Upper lobe of left lung (tissue), 6 donors: ENCODE data around the gene MPV17. TPM values are rescaled to one million over a fixed set of nuclear protein-coding genes. Genes with fewer than 3 reads are reported as not detected.
"Not testable (repeated sequence)": the region's sequence is repeated elsewhere in the genome, so short reads cannot be mapped to it uniquely, and the experiment has no call there.

Source experiments
- ATAC-seq, 2 donors: fragments of 200-7000 bp; cut with Tn5 transposase; one replicate each; pipeline ENCODE4 v1.9.1; 2022; ENCODE audit warnings: mild to moderate bottlenecking in 2 of 2, moderate library complexity in 2 of 2; ENCODE audit not compliant: low FRiP score in 2 of 2
- DNase-seq, 2 donors: peaks; one replicate each; pipeline ENCODE4 v3.0.0-alpha.2; 2019 to 2020
- H3K27ac ChIP-seq, 4 donors: fragments of 200-600 bp; sonication (generic); one replicate each; pipeline ENCODE4 v1.5.1; 2016 to 2019
- H3K27me3 ChIP-seq, 4 donors: fragments of 200-600 bp; sonication (generic); one replicate each; pipeline ENCODE4 v1.5.1; 2017 to 2019
- H3K36me3 ChIP-seq, 4 donors: fragments of 200-600 bp; sonication (generic); one replicate each; pipeline ENCODE4 v1.5.1; 2016 to 2019
- H3K4me1 ChIP-seq, 4 donors: fragments of 200-600 bp; sonication (generic); one replicate each; pipeline ENCODE4 v1.5.1; 2018 to 2019
- H3K4me3 ChIP-seq, 4 donors: fragments of 200-600 bp; sonication (generic); one replicate each; pipeline ENCODE4 v1.5.1; 2017 to 2019; ENCODE audit warnings: mild to moderate bottlenecking in 2 of 4, moderate library complexity in 1 of 4
- H3K9me3 ChIP-seq, 4 donors: fragments of 200-600 bp; sonication (generic); one replicate each; pipeline ENCODE4 v1.5.1; 2018 to 2019
- EP300 ChIP-seq, 4 donors: sonication (generic); formaldehyde crosslinking; IDR thresholded peaks; one replicate each; pipeline ENCODE4 v1.5.1; 2017; ENCODE audit warnings: antibody characterized with exemption in 4 of 4, control low read depth in 2 of 4
- POLR2A ChIP-seq, 4 donors: fragments of 450-650 bp; IDR thresholded peaks; one replicate each; pipeline ENCODE4 v1.5.1; 2016 to 2017; ENCODE audit warnings: antibody characterized with exemption in 4 of 4, mild to moderate bottlenecking in 2 of 4
- POLR2AphosphoS5 ChIP-seq, 2 donors: sonication (generic); formaldehyde crosslinking; IDR thresholded peaks; one replicate each; pipeline ENCODE4 v1.5.1; 2017; ENCODE audit warnings: antibody characterized with exemption in 2 of 2
- WGBS, 2 donors: methylation state at CpG; one replicate each; pipeline ENCODE4 v1.1.5; 2017 to 2018; 5-methylcytosine and 5-hydroxymethylcytosine counted together
- total RNA-seq, 6 donors: library from RNA; depleted of rRNA in 4 of 6; stranded (reverse); fragments of >200 nt in 4 of 6; gene quantifications; one replicate each; pipeline versions ENCODE4 v1.1.0 to v1.2.1, GENCODE V29; 2016 to 2021
- TF ChIP-seq, protein P1 (sequence below), 6 experiments: fragments of 450-650 bp in 4 of 6; fragments of 200-600 bp in 2 of 6; sonication (generic) in 2 of 6; IDR thresholded peaks; one replicate each; pipeline ENCODE4 v1.5.1; 2016 to 2019; ENCODE audit warnings: antibody characterized with exemption in 6 of 6
- donor health status: DM: no; HTN: no; CAD: no; lungs with moderate emphysema.
- donor health status: DM: no; HTN: yes; CAD: no; lungs with severe emphysema.

The MPV17 gene
- total RNA-seq, 6 donors from 2014 or later: 51.2 to 99.3 (median 75.9) TPM

GRCh38 chr2:27306136-27306535, 16.8 kb downstream of the MPV17 start:
- H3K27ac ChIP-seq: no peak overlapping the region
- H3K4me3 ChIP-seq: peak overlapping the region in 2 of 4 donors; percentile 9 to 10

GRCh38 chr2:27305516-27305915, 17.4 kb downstream of the MPV17 start:
- Histone ChIP-seq H3K36me3 (peaks cover 0 to 17% (median 0%) of the 10 kb centered on the region in 4 donors), H3K4me3 (no peak overlapping the region), H3K27me3 (peaks cover 0 to 27% (median 15%) of the 10 kb centered on the region in 4 donors), H3K4me1 (peaks cover 20 to 31% (median 24%) of the 10 kb centered on the region in 4 donors), H3K9me3 (no peaks in the 10 kb centered on the region), H3K27ac (no peak overlapping the region)
- 85 to 91% methylated on average over 14 to 16 of the region's 16 CpGs for WGBS, 2 donors
- TF ChIP-seq POLR2A (IDR thresholded peaks at IDR 0.05): no peak
- TF ChIP-seq, protein P1, sequence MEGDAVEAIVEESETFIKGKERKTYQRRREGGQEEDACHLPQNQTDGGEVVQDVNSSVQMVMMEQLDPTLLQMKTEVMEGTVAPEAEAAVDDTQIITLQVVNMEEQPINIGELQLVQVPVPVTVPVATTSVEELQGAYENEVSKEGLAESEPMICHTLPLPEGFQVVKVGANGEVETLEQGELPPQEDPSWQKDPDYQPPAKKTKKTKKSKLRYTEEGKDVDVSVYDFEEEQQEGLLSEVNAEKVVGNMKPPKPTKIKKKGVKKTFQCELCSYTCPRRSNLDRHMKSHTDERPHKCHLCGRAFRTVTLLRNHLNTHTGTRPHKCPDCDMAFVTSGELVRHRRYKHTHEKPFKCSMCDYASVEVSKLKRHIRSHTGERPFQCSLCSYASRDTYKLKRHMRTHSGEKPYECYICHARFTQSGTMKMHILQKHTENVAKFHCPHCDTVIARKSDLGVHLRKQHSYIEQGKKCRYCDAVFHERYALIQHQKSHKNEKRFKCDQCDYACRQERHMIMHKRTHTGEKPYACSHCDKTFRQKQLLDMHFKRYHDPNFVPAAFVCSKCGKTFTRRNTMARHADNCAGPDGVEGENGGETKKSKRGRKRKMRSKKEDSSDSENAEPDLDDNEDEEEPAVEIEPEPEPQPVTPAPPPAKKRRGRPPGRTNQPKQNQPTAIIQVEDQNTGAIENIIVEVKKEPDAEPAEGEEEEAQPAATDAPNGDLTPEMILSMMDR (IDR thresholded peaks at IDR 0.05): no peak
- ATAC-seq: no peak
- DNase-seq: peak in 1 of 2 donors; percentile 72

More at GRCh38 chr2:27306136-27306535, 16.8 kb downstream of the MPV17 start:
- Histone ChIP-seq H3K4me1 (peaks cover 20 to 31% (median 24%) of the 10 kb centered on the region in 4 donors), H3K9me3 (no peaks in the 10 kb centered on the region), H3K27me3 (peaks cover 0 to 27% (median 15%) of the 10 kb centered on the region in 4 donors), H3K36me3 (peaks cover 0 to 18% (median 0%) of the 10 kb centered on the region in 4 donors)
- no peak for ATAC-seq
- TF ChIP-seq EP300 (IDR thresholded peaks at IDR 0.05): no peak
- DNase-seq: peak in 1 of 2 donors; percentile 64
- WGBS, 2 donors: 0 to 28% methylated on average over 5 to 25 of the region's 26 CpGs

- Histone ChIP-seq H3K36me3 (peaks cover 0 to 11% (median 0%) of the 10 kb centered on the region in 4 donors), H3K27me3 (peaks cover 0 to 27% (median 15%) of the 10 kb centered on the region in 4 donors), H3K4me1 (peaks cover 20 to 31% (median 24%) of the 10 kb centered on the region in 4 donors), H3K27ac (no peak overlapping the region), H3K4me3 (no peak overlapping the region), H3K9me3 (no peaks in the 10 kb centered on the region)
- 83 to 92% methylated on average over 13 of the region's 13 CpGs for WGBS, 2 donors
- peak in 1 of 2 donors; percentile 48 for DNase-seq
- no peak for ATAC-seq
- TF ChIP-seq, protein P1 (IDR thresholded peaks at IDR 0.05): no peak
- TF ChIP-seq EP300 (IDR thresholded peaks at IDR 0.05) (no peak), POLR2A (IDR thresholded peaks at IDR 0.05) (no peak), POLR2AphosphoS5 (IDR thresholded peaks at IDR 0.05) (no peak)
These were observed 18.2 kb downstream of the MPV17 start for GRCh38 chr2:27304488-27305240.

DNA sequence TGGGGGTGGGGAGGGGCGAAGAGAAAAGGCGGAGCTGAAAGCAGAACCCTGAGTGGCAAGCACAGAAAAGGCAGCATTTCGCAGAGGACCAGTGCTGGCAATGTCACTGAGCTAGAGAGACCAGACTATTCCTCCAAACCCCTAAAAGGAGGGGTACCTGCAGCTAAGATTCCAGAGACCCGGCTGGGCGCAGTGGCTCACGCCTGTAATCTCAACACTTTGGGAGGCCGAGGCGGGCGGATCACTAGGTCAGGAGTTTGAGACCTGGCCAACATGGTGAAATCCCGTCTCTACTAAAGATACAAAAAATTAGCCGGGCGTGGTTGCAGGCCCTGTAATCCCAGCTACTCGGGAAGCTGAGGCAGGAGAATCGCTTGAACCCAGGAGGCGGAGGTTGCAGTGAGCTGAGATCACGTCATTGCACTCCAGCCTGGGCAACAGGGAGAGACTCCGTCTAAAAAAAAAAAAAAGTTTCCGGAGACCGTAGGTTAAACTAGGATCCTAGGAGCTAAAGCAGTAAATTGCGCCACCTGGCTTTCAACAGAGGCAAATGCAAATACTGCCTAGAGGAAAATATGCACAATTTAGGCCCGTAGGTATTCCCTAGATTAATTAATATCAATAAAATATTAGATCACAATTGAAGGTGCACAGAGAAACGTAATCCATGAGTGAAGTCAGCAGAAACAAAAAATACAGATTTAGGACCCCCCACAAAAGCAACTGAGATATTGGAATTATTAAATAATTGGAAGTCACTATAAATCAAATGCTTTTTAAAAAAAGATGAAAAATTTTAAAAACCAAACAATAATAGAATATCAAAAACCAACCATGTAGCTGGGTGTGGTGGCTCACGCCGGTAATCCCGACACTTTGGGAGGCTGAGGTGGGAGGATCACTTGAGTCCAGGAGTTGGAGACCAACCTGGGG, 19.5 kb downstream of the MPV17 start:
- TF ChIP-seq POLR2AphosphoS5 (IDR thresholded peaks at IDR 0.05) (no peak), EP300 (IDR thresholded peaks at IDR 0.05) (no peak), POLR2A (IDR thresholded peaks at IDR 0.05) (no peak)
- TF ChIP-seq, protein P1 (IDR thresholded peaks at IDR 0.05): peak; percentile 45 to 84 (median 79)
- peak in 1 of 2 donors; percentile 77 for DNase-seq
- peak overlapping the region in 2 of 4 donors; percentile 1 to 58 for H3K27ac ChIP-seq
- peaks cover 0 to 25% (median 15%) of the 10 kb centered on the region in 4 donors for H3K27me3 ChIP-seq
- H3K9me3 ChIP-seq: no peaks in the 10 kb centered on the region
- ATAC-seq: peak; percentile 79 to 88
- H3K4me3 ChIP-seq: peak overlapping the region in 3 of 4 donors; percentile 31 to 46 (median 44)
- WGBS, 2 donors: 24 to 25% methylated on average over 20 of the region's 25 CpGs
- H3K4me1 ChIP-seq: peaks cover 20 to 31% (median 23%) of the 10 kb centered on the region in 4 donors
- H3K36me3 ChIP-seq: no peaks in the 10 kb centered on the region

GRCh38 chr2:27300606-27301005, 22.3 kb downstream of the MPV17 start:
- not testable (repeated sequence) for DNase-seq, H3K4me1 ChIP-seq, H3K27ac ChIP-seq, H3K9me3 ChIP-seq, ATAC-seq, H3K27me3 ChIP-seq, H3K36me3 ChIP-seq, H3K4me3 ChIP-seq
- WGBS, 2 donors: 83 to 85% methylated on average over 4 of the region's 4 CpGs
